HTERT RPE-1 (cell line): ENCODE data around the gene PLPPR1.

ENCODE experiments used
- in situ Hi-C: fragments of 300-500 bp; cut with MboI; formaldehyde crosslinking; loops from 4 replicates; pipeline ENCODE4 v1.14.3; 2020; ENCODE audit warnings: low sequenced_read_pairs

The PLPPR1 gene

GRCh38 chr9:101333926-101334702, 305.6 kb downstream of the PLPPR1 start:
- in situ Hi-C loops, result no loop called here

DNA sequence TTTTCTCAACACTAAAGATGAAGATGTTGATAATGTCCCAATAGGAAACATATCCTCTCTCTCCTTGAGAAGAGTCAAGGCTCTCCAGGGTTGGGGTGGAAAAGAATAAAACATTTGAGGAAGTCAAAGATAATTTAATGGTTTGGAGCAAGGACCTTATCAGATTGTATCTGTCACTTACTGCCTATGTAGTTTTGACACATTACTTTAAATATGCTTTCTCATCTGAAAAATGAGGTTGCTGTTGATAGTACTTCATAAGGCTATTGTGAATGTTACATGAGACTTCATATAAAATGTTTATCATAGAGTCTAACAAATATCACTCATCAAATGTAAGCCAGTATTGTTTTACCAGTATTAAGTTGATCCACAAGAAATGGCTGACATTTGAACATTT, 307.6 kb downstream of the PLPPR1 start:
- in situ Hi-C loops, result no loop called here

GRCh38 chr9:101337237-101337636, 308.7 kb downstream of the PLPPR1 start:
- in situ Hi-C loops, result no loop called here

- in situ Hi-C loops, result no loop called here
These were observed 313.4 kb downstream of the PLPPR1 start for GRCh38 chr9:101341958-101342357.

DNA sequence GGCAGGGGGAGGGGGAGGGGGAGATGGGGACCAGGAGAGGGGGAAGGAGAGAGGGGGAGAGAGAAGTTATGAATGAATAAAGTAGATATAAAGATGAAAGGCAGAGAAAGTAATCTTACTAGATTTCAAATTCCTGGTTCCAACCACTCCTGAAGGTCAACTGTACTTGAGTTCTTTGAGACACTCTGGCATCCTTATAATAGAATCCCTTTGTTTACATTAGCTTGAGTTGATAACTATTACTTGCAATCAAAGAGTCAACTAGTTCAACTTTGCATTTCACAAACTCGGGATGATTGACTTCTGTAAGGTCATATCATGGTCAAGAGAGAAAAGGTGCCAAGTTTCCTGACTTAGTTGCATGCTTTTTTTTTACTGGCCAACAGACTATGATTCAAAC, 314.1 kb downstream of the PLPPR1 start:
- in situ Hi-C loops, result no loop called here

GRCh38 chr9:101350285-101350684, 321.8 kb downstream of the PLPPR1 start:
- in situ Hi-C loops, result no loop called here

GRCh38 chr9:101352892-101353463, 324.5 kb downstream of the PLPPR1 start:
- in situ Hi-C loops, result no loop called here

DNA sequence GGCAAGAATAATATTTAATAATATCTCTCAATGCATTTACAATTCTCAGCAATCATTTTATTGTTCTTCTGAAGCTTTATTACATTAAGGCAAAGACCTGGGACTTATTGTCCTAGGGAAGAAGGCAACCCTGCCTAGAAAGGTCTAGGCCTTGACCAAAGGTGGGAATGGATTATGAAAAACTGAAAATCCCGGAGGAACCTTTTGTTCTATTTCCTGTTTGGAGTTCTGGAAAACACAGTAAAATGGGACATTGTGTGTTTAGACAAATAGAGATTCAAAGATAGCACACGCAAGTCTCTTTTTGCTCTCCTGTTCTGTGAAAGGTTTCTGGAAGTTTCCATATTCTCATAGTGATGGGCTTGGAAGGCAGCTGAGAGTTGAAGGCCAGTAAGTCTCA, 325.2 kb downstream of the PLPPR1 start:
- in situ Hi-C loops, result no loop called here

DNA sequence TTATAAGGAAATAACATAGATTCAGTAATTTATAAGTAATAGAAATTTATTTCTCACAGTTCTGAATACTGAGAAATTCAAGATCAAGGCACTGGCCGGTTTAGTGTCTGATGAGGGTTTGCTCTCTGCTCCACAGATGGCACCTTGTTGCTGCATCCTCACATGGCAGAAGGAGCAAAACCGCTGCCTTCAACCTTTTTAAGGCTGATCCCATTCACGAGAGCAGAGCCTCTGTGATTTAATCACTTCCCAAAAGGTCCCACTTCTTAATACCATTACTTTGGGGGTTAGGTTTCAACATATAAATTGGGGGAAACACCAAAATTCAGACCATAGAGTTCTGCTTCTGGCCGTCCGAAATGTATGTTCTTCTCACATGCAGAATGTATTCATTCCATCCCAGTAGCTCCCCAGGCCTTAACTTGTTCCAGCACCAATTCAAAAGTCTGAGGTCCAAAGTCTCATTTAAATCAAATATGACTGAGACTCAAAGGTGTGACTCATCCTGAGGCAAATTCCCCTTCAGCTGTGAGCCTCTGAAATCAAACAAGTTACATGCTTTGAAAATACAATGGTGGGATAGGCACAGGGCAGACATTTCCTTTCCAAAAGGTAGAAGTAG, 325.7 kb downstream of the PLPPR1 start:
- in situ Hi-C loops, result no loop called here

DNA sequence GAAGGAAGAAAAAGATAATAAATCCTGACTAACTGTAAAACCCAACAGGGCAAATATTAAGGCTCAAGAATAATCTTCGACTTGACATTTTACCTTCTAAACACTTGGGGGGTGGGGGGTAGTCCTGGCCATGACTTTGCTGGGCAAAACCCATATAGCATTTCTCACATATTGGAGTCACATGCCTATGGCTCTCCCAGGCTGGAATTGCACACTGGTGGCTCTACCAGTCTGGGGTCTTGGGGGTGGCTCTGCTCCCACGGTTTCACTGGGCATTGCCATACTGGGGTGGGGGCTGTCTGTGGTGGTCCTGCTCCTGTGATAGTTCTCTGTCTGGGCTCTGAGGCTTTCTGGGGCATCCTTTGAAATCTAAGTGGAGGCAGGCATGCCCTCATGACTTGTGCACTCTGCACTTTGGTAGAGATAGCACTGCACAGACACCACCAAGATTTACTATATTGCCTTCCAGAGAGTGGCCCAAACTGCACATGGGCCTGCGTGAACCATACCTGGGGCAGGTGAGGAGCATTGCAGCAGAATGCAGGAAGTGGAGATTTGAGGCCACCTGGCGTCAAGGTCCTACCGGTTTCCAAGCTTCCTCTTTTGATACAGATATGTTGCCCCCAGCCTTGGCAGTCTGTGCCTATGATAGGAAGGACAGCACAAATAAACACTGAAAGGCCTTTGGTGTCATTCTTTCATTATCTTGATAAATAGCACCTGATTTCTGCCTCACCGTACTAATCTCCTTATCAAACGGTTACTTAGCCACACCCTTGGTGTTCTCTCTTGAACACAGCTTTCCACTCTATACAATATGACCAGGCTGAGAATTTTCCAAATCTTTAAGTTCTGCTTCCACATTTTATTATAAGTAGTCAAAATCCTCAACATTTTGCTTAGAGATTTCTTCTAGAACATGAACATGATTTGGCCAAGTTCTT, 326.5 kb downstream of the PLPPR1 start:
- in situ Hi-C loops, result no loop called here

- in situ Hi-C loops, result no loop called here
These were observed 328.1 kb downstream of the PLPPR1 start for GRCh38 chr9:101356619-101357018.

DNA sequence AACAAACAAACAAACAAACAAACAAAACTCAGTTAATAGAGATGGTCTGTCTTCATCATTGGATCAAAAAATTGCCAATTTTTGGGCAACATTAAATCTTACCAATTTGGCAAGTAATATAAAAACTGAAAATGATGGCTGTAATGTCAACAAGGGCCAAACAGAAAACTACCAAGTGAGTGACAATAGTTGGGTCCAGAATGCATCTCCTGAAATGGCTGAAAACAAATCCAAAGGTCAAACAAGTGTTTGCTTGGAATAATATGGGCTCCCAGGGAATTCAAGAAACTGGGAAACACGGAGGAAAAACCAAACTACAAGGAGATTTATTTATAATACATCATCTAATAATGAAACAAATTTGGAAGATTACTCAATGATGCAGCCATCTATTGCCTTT, 331.2 kb downstream of the PLPPR1 start:
- in situ Hi-C loops, result no loop called here

- in situ Hi-C loops, result no loop called here
These were observed 332.1 kb downstream of the PLPPR1 start for GRCh38 chr9:101360647-101361046.

DNA sequence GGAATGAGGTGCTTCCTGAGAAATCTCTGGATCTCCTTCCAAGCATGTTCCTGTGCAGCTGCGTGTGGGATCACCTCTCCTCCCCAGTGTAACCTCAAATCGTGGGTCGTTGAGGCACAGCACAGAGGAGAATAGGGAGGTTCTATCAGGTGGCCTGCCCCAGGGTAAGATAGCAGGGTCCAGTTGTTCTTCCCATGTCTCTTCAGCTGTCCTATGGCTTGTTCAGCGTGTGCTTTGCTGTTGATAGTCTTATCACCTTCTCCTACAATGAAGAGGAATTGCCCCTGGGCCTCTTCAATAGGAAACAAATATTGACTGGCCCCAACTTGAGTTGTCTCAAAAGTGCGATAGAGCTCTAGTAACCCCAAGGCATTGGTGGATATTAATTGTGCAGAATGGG, 333.9 kb downstream of the PLPPR1 start:
- in situ Hi-C loops, result no loop called here

- in situ Hi-C loops, result no loop called here
These were observed 336.7 kb downstream of the PLPPR1 start for GRCh38 chr9:101365181-101365580.

GRCh38 chr9:101366038-101366756, 337.7 kb downstream of the PLPPR1 start:
- in situ Hi-C loops, result no loop called here

GRCh38 chr9:101367323-101367722, 338.8 kb downstream of the PLPPR1 start:
- in situ Hi-C loops, result no loop called here

- in situ Hi-C loops, result no loop called here
These were observed 340.8 kb downstream of the PLPPR1 start for GRCh38 chr9:101369286-101369685.

GRCh38 chr9:101369884-101370531, 341.5 kb downstream of the PLPPR1 start:
- in situ Hi-C loops, result no loop called here

GRCh38 chr9:101371813-101372212, 343.3 kb downstream of the PLPPR1 start:
- in situ Hi-C loops, result no loop called here
